AG04450 (cell line): ENCODE measurements around the gene VAC14. TPM values are rescaled to one million over a fixed set of nuclear protein-coding genes. Genes with fewer than 3 reads are reported as not detected.
A peak's percentile ranks its signal among the peaks of the same experiment; 100 is the strongest.

Experiments used
- CTCF ChIA-PET: fragments of 300-600, 350-600 bp; formaldehyde crosslinking; extraction: SDS; loops from one replicate; lab custom pipeline; 2022; ENCODE audit warnings: antibody characterized with exemption, inconsistent platforms; lab: Charles Lee
- POLR2A ChIA-PET: fragments of 350-600 bp; formaldehyde crosslinking; extraction: SDS; loops from one replicate; lab custom pipeline; 2021; ENCODE audit warnings: antibody characterized with exemption, inconsistent platforms; lab: Yijun Ruan, JAX
- DNase-seq: peaks from one replicate; pipeline ENCODE4 v3.0.0-alpha.2; 2011; ENCODE audit warnings: low read depth, low spot score
- H3K27ac ChIP-seq: one replicate; pipeline ENCODE4 v1.5.1; 2012; ENCODE audit warnings: low read depth, low read length, control low read depth
- H3K27me3 ChIP-seq: one replicate; pipeline ENCODE4 v1.6.0; 2012; ENCODE audit warnings: low read length; ENCODE audit not compliant: control insufficient read depth, insufficient read depth
- H3K4me3 ChIP-seq: 2 replicates; pipeline ENCODE4 v1.5.1; 2011; ENCODE audit warnings: mild to moderate bottlenecking, low read depth, low read length, control low read depth
- H3K9me3 ChIP-seq: 2 replicates; pipeline ENCODE4 v1.5.1; 2012; ENCODE audit warnings: low read length; ENCODE audit not compliant: control insufficient read depth, insufficient read depth
- CTCF ChIP-seq: IDR thresholded peaks from 2 replicates; pipeline ENCODE4 v1.5.1; 2011; ENCODE audit warnings: low read depth, low read length, control low read depth, inconsistent platforms
- polyA plus RNA-seq: library from polyadenylated mRNA; depleted of rRNA; stranded (reverse); fragments of >200 nt; gene quantifications from 2 replicates; pipeline ENCODE4 v1.2.3, GENCODE V29; 2011

VAC14 gene
- polyA plus RNA-seq, 1 experiment: 30.2 TPM

GRCh38 chr16:70680495-70681381 is 120.2 kb downstream of the VAC14 start:
- H3K9me3 ChIP-seq: no peaks in the 10 kb centered on the region; the same call in 1 of the 2 replicates
- no peak overlapping the region for H3K27ac ChIP-seq

GRCh38 chr16:70679671-70680494 is 121.1 kb downstream of the VAC14 start:
- ChIA-PET POLR2A (no interaction called here), CTCF (interaction anchor here (0.8 to 3.9 kb wide), 7 partner anchors 59 to 96 kb away, joined by 3 to 68 read pairs (median 4); no protein-coding TSS in a partner anchor)
- no peaks in the 10 kb centered on the region for H3K27me3 ChIP-seq
- no peak overlapping the region for H3K4me3 ChIP-seq
- H3K9me3 ChIP-seq: no peaks in the 10 kb centered on the region; the same call in 1 of the 2 replicates
- DNase-seq: no peak
- H3K27ac ChIP-seq: no peak overlapping the region
- TF ChIP-seq CTCF: peak; percentile 13

More at GRCh38 chr16:70680495-70681381, 120.2 kb downstream of the VAC14 start:
- Histone ChIP-seq H3K4me3 (no peak overlapping the region; the same call in 1 of the 2 replicates), H3K27me3 (no peaks in the 10 kb centered on the region)
- ChIA-PET POLR2A (no interaction called here), CTCF (interaction anchor here (1.4 to 3.9 kb wide), 3 partner anchors 58 to 90 kb away, joined by 4 to 68 read pairs (median 17); no protein-coding TSS in a partner anchor)
- TF ChIP-seq CTCF: no peak
- DNase-seq: no peak

- no peaks in the 10 kb centered on the region for H3K27me3 ChIP-seq
- H3K27ac ChIP-seq: no peak overlapping the region
- no peaks in the 10 kb centered on the region; the same call in 1 of the 2 replicates for H3K9me3 ChIP-seq
- no peak for DNase-seq
- ChIA-PET CTCF (interaction anchor here (0.8 to 3.9 kb wide), 7 partner anchors 59 to 97 kb away, joined by 3 to 68 read pairs (median 4); no protein-coding TSS in a partner anchor), POLR2A (no interaction called here)
- no peak overlapping the region for H3K4me3 ChIP-seq
- TF ChIP-seq CTCF: no peak
Measured at GRCh38 chr16:70678898-70679670, 121.9 kb downstream of the VAC14 start.

- Histone ChIP-seq H3K27ac (no peak overlapping the region), H3K9me3 (no peaks in the 10 kb centered on the region; the same call in 1 of the 2 replicates), H3K4me3 (no peak overlapping the region), H3K27me3 (no peaks in the 10 kb centered on the region)
- ChIA-PET POLR2A (no interaction called here), CTCF (interaction anchor here (2.7 to 3.9 kb wide), 2 partner anchors 60 to 93 kb away, joined by 17 to 68 read pairs; no protein-coding TSS in a partner anchor)
- no peak for TF ChIP-seq CTCF
- DNase-seq: no peak
Measured at GRCh38 chr16:70678121-70678897, 122.6 kb downstream of the VAC14 start.
